GM12878 (cell line): ENCODE results near the gene ITGBL1.

Source experiments
- CEBPB ChIP-seq, 2 experiments: fragments of 150-350 bp in 1 of 2; IDR thresholded peaks; 2 replicates each; pipeline ENCODE4 v1.6.1; 2012 to 2014; ENCODE audit warnings: low read depth in 2 of 2, low read length in 2 of 2, borderline replicate concordance in 1 of 2, inconsistent platforms in 1 of 2
- E4F1 ChIP-seq: fragments of 450-650 bp; IDR thresholded peaks from 2 replicates; pipeline ENCODE4 v1.6.1; 2018; ENCODE audit warnings: borderline replicate concordance, mild to moderate bottlenecking; ENCODE audit not compliant: partially characterized antibody
- HDGF ChIP-seq: fragments of 450-650 bp; IDR thresholded peaks from 2 replicates; pipeline ENCODE4 v1.6.1; 2016; ENCODE audit warnings: antibody characterized with exemption
- KDM1A ChIP-seq: fragments of 200-600 bp; sonication (generic); IDR thresholded peaks from 2 replicates; pipeline ENCODE4 v1.6.1; 2016; ENCODE audit warnings: borderline replicate concordance
- POLR2A ChIP-seq: IDR thresholded peaks from 2 replicates; pipeline ENCODE4 v1.6.1; 2011; ENCODE audit warnings: low read depth, mild to moderate bottlenecking, low read length
- SMAD5 ChIP-seq: IDR thresholded peaks from 2 replicates; pipeline ENCODE4 v1.6.1; 2016; ENCODE audit warnings: antibody characterized with exemption, low read depth
- TAF1 ChIP-seq: IDR thresholded peaks from 2 replicates; pipeline ENCODE4 v1.6.1; 2011; ENCODE audit warnings: mild to moderate bottlenecking, low read depth, low read length, borderline replicate concordance
- YBX1 ChIP-seq: fragments of 450-650 bp; IDR thresholded peaks from 2 replicates; pipeline ENCODE4 v1.6.1; 2016; ENCODE audit warnings: antibody characterized with exemption

GRCh38 chr13:101453784-101454201, 1.3 kb downstream of the ITGBL1 start:
- TF ChIP-seq SMAD5 (no peak), E4F1 (no peak), KDM1A (no peak), POLR2A (no peak), TAF1 (no peak), YBX1 (no peak), CEBPB (IDR thresholded peaks at IDR 0.05; ENCODE audit: borderline replicate concordance in 1 of 2, low read depth in 2 of 2, low read length in 2 of 2) (no peak), HDGF (no peak)
